Aorta (tissue), 5 donors: ENCODE results near the gene TMEM132D. TPM values are rescaled to one million over a fixed set of nuclear protein-coding genes. Genes with fewer than 3 reads are reported as not detected.

ENCODE experiments used
- ATAC-seq: fragments of 200-7000 bp; cut with Tn5 transposase; one replicate; pipeline ENCODE4 v1.9.1; 2022; ENCODE audit warnings: moderate library complexity; ENCODE audit not compliant: low FRiP score
- DNase-seq, 2 donors: peaks; one replicate each; pipeline ENCODE4 v3.0.0-alpha.2; 2020
- H3K27ac ChIP-seq, 2 donors: one replicate each; pipeline ENCODE4 v1.5.1; 2013; ENCODE audit warnings: low read length in 2 of 2, mild to moderate bottlenecking in 2 of 2, moderate library complexity in 2 of 2, control low read depth in 1 of 2, inconsistent platforms in 1 of 2, low read depth in 1 of 2
- H3K27me3 ChIP-seq, 2 donors: one replicate each; pipeline ENCODE4 v1.6.1; 2013; ENCODE audit warnings: control low read depth in 1 of 2, low read length in 1 of 2, mild to moderate bottlenecking in 1 of 2, moderate library complexity in 1 of 2; ENCODE audit not compliant: insufficient read depth in 2 of 2, control insufficient read depth in 1 of 2
- H3K36me3 ChIP-seq, 2 donors: one replicate each; pipeline ENCODE4 v1.6.1; 2013; ENCODE audit warnings: control low read depth in 1 of 2, low read length in 1 of 2, mild to moderate bottlenecking in 1 of 2; ENCODE audit not compliant: insufficient read depth in 2 of 2, control insufficient read depth in 1 of 2
- H3K4me1 ChIP-seq, 2 donors: one replicate each; pipeline ENCODE4 v1.6.1; 2013; ENCODE audit warnings: low read length in 2 of 2, control low read depth in 1 of 2, mild to moderate bottlenecking in 1 of 2, moderate library complexity in 1 of 2; ENCODE audit not compliant: insufficient read depth in 2 of 2, control insufficient read depth in 1 of 2
- H3K4me3 ChIP-seq, 2 donors: one replicate each; pipeline ENCODE4 v1.5.1; 2013; ENCODE audit warnings: low read length in 2 of 2, control low read depth in 1 of 2, mild to moderate bottlenecking in 1 of 2
- H3K9me3 ChIP-seq: one replicate; pipeline ENCODE4 v1.6.1; 2013; ENCODE audit warnings: mild to moderate bottlenecking, low read length; ENCODE audit not compliant: control insufficient read depth
- WGBS, 2 donors: extraction: QIAGEN DNeasy Blood & Tissue Kit; methylation state at CpG; one replicate each; pipeline ENCODE4 v1.1.7; 2013; 5-methylcytosine and 5-hydroxymethylcytosine counted together
- intact Hi-C, 2 donors: fragments of 100-400 bp; cut with DNase I; formaldehyde crosslinking; loops; one replicate each; pipeline versions ENCODE4 v1.14.2 to v1.15.0; 2022
- polyA plus RNA-seq, 2 donors: library from polyadenylated mRNA; stranded (reverse); fragments of 200-250 nt; gene quantifications; one replicate each; pipeline ENCODE4 v1.2.3, GENCODE V29; 2013
- total RNA-seq, 2 donors: library from RNA; stranded (reverse); fragmentation: NEBNext Ultra II Directional; extraction: Animal tissue kit (Norgen Biotek cat#: 25700); gene quantifications; one replicate each; pipeline ENCODE4 v1.2.1, GENCODE V29; 2021
- donor health status: healthy with polysubstance abuse.
- donor health status: Bipolar disorder and iron deficiency.
- donor health status: DM: no; HTN: no; CAD: no.
- donor health status: DM: no; HTN: no; CAD: no.
- donor health status: DM: yes; HTN: yes; CAD: no.

TMEM132D gene
- total and polyA plus RNA-seq, 4 donors: not detected

DNA sequence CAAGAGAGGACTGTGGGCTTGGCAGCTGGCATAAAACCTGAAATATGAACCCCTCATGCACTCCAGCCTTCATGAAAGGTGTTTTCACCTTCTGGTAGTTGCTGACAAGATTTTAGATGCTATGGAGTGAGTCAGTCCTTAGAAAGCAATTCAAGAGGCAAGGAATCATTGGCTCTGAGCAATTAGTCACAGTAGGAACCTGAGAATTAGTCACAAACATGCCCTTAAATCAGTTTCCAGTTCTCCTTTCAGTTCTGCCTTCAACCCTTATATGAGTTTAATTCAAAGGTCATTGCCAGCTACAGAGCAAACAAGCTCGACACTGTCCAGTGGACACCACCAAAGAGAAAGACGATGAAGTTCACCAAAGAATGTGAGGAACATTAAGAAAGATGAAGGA lies 578.3 kb downstream of the TMEM132D start:
- intact Hi-C loops: no loop called here
- Histone ChIP-seq H3K4me3 (no peak overlapping the region), H3K36me3 (no peaks in the 10 kb centered on the region), H3K27ac (no peak overlapping the region), H3K27me3 (no peaks in the 10 kb centered on the region), H3K4me1 (no peaks in the 10 kb centered on the region), H3K9me3 (peaks cover 3% of the 10 kb centered on the region)
- WGBS, 2 donors: 73 to 78% methylated on average over 2 of the region's 2 CpGs
- ATAC-seq (no peak), DNase-seq (no peak)

DNA sequence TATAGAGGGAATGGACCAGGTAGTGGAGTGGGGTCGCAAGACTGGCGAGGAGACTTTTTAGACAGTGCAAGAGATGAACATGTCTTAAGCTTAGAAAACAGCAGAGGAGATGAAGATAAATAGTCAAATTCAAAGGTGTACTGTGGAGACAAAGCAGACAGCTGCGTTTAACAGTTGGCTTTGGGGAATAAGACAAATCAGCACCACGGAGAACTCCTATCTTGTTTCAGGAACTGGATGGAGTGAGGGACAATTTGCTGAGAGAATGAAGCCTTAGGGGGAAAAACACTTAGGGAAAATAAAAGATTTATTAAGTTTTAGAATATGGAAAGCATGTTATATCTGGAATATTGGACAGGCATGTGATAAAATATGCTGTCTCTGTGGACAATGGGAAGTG lies 591.8 kb downstream of the TMEM132D start:
- DNase-seq: no peak
- intact Hi-C loops: no loop called here
- WGBS, 2 donors: 55 to 59% methylated on average over 4 of the region's 4 CpGs

DNA sequence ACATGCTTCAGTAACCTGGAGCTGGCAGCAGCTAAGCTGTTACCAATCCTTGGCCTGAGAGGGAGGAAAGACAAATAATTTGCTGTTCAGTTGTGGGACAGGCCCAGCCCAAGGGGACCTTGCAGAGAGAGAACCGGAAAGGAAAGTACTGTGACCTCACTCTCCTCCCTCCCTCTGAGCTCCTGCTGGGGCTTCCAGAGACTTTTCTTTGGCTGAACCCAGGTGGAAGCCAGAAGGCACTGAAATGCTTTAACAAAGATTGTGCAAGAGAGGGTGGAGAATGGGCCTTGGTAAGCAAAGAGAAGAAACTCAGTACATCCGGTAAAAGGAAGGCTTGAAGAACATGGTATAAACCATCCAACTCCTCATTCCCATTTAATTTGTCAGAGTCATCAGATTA lies 593.5 kb downstream of the TMEM132D start:
- Histone ChIP-seq H3K27me3 (no peaks in the 10 kb centered on the region), H3K4me1 (no peaks in the 10 kb centered on the region), H3K4me3 (no peak overlapping the region), H3K9me3 (no peaks in the 10 kb centered on the region), H3K36me3 (no peaks in the 10 kb centered on the region), H3K27ac (no peak overlapping the region)
- DNase-seq: no peak
- intact Hi-C loops: no loop called here
- ATAC-seq: no peak
- 66 to 69% methylated on average over 2 of the region's 2 CpGs for WGBS, 2 donors

More for the DNA sequence above, 591.8 kb downstream of the TMEM132D start:
- H3K4me3 ChIP-seq: no peak overlapping the region
- H3K9me3 ChIP-seq: no peaks in the 10 kb centered on the region
- no peak for ATAC-seq
- H3K27ac ChIP-seq: no peak overlapping the region
- H3K27me3 ChIP-seq: no peaks in the 10 kb centered on the region
- H3K36me3 ChIP-seq: no peaks in the 10 kb centered on the region
- H3K4me1 ChIP-seq: no peaks in the 10 kb centered on the region

DNA sequence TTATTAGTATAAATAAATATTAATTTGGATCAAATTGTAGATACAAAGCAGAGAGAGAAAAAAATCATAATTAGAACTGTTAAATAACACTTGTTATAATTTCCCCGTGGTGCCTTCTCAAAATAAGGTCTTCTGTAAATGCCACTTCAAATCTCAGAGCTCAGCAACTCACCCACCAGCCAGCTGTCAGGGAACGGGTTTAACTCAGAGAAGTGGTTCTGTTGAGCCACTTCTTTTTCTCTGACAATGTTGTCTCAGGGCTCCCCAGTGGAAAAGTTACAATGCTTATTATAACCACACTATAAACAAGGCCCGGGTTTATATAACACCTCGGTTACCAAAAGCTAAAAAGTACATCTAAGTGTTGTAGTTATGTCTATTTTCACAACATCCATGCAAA lies 598.0 kb downstream of the TMEM132D start:
- Histone ChIP-seq H3K4me3 (no peak overlapping the region), H3K27ac (no peak overlapping the region), H3K9me3 (no peaks in the 10 kb centered on the region), H3K36me3 (no peaks in the 10 kb centered on the region), H3K4me1 (no peaks in the 10 kb centered on the region), H3K27me3 (no peaks in the 10 kb centered on the region)
- no peak for ATAC-seq
- WGBS, 2 donors: 62 to 69% methylated on average over 4 of the region's 4 CpGs
- intact Hi-C loops: no loop called here
- DNase-seq: no peak

DNA sequence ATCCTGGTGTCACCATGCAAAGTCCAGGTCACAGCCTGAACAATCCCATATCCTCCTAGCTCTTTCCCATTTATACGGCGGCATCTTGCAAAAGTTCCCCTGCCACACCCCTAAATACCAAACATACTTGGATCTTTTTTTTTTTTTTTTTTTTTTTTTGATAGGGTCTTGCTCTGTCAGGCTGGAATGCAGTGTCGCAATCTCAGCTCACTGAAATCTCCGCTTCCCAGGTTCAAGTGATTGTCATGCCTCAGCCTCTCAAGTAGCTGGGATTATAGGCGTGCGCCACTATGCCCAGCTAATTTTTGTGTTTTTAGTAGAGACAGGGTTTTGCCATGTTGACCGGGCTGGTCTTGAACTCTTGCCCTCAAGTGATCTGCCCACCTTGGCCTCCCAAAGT lies 599.3 kb downstream of the TMEM132D start:
- Histone ChIP-seq H3K27ac (no peak overlapping the region), H3K4me1 (no peaks in the 10 kb centered on the region), H3K36me3 (no peaks in the 10 kb centered on the region), H3K4me3 (no peak overlapping the region), H3K9me3 (no peaks in the 10 kb centered on the region), H3K27me3 (no peaks in the 10 kb centered on the region)
- DNase-seq (no peak), ATAC-seq (no peak)
- intact Hi-C loops: no loop called here
- WGBS, 2 donors: 90% methylated on average over 7 of the region's 7 CpGs

DNA sequence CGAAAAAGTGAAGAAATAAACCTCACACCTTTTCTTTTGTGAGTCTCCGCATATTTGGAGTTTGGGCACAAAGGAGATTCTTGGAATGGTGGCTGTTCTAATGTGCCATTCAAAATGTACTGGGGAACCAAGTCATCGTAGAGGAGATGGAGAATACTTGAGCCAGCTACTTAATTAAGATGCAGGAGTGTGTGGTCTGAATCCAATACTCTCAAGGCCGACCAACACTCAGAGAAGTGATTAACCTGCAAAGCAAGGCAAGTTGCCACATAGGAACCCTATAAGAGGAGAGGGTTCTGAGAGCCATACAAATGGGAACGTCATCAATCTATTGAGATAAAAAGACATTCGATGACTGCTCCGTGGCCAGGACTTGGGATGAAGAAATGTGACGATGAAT lies 603.8 kb downstream of the TMEM132D start:
- DNase-seq: no peak
- Histone ChIP-seq H3K27ac (no peak overlapping the region), H3K36me3 (no peaks in the 10 kb centered on the region), H3K4me3 (no peak overlapping the region), H3K27me3 (no peaks in the 10 kb centered on the region), H3K4me1 (no peaks in the 10 kb centered on the region), H3K9me3 (no peaks in the 10 kb centered on the region)
- intact Hi-C loops: no loop called here
- no peak for ATAC-seq
- WGBS, 2 donors: 85 to 90% methylated on average over 8 of the region's 8 CpGs

DNA sequence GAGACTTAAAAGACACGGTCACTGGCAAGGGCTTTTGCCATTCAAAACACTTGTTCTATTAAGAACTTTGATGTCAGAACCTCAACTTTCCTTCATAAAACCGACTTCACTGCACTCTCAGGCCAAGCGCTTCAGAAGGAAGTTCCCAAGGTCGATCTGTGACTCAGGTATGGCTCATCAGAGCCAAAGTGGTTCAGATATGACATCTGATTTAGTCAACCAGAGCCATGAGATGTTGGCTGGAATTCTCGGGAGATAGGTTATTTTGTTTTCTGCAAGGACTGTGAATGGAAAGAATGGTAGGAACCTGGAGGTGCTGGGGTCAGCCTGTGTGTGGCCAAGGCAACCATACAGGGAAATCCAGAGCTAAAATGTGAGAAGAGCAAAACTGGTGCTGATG lies 604.9 kb downstream of the TMEM132D start:
- no peak overlapping the region for H3K27ac ChIP-seq
- WGBS, 2 donors: 82 to 85% methylated on average over 5 of the region's 5 CpGs

DNA sequence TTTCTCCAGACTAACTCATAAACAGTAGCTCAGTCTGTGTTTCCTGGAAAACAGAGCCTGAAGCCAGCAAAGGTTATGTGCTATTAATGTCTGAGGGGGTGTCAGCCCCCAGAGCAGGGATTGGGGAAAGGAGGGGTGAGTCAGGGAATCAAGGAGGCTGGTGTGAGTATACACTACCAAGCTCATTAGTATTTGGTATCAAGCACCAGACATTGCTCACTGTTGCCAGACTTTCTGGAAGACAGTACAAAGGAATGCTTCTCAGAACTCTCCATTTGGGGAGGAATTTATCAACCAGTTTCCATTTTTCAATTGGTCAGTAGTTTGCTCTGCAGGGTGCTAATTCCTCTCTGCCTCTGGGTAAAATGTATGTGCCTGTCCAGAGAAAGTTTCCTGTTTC lies 607.2 kb downstream of the TMEM132D start:
- Histone ChIP-seq H3K4me1 (no peaks in the 10 kb centered on the region), H3K27ac (no peak overlapping the region), H3K27me3 (no peaks in the 10 kb centered on the region), H3K9me3 (no peaks in the 10 kb centered on the region), H3K4me3 (no peak overlapping the region), H3K36me3 (no peaks in the 10 kb centered on the region)
- no peak for DNase-seq
- intact Hi-C loops: no loop called here
- no peak for ATAC-seq

More for the DNA sequence above, 604.9 kb downstream of the TMEM132D start:
- H3K36me3 ChIP-seq: no peaks in the 10 kb centered on the region
- no peaks in the 10 kb centered on the region for H3K4me1 ChIP-seq
- H3K27me3 ChIP-seq: no peaks in the 10 kb centered on the region
- intact Hi-C loops: no loop called here
- no peaks in the 10 kb centered on the region for H3K9me3 ChIP-seq
- no peak for DNase-seq
- no peak overlapping the region for H3K4me3 ChIP-seq
- no peak for ATAC-seq

DNA sequence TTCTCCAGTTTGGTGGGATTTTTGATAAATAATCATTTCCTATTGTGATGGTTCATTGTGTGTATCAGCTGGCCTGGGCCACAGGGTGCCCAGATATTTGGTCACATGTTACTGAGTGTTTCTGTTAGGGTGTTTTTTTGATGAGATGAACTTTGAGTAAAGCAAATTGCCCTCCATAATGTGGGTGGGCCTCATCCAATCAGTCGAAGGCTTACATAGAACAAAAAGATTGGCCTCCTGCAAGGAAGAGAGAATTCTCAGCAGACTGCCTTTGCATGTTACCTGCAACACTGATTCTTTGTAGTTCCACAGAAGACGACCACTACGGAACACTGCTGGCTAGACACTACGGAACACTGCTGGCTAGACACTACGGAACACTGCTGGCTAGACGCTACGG lies 609.0 kb downstream of the TMEM132D start:
- Histone ChIP-seq H3K9me3 (no peaks in the 10 kb centered on the region), H3K27me3 (no peaks in the 10 kb centered on the region), H3K4me1 (no peaks in the 10 kb centered on the region), H3K4me3 (no peak overlapping the region), H3K36me3 (no peaks in the 10 kb centered on the region), H3K27ac (no peak overlapping the region)
- intact Hi-C loops: no loop called here
- WGBS, 2 donors: 94 to 95% methylated on average over 7 of the region's 7 CpGs
- ATAC-seq: no peak
- no peak for DNase-seq
